Ascending aorta (tissue), 2 donors: Measurements from ENCODE around the gene MARK2. TPM values are rescaled to one million over a fixed set of nuclear protein-coding genes. Genes with fewer than 3 reads are reported as not detected.
"Not testable (repeated sequence)": the region's sequence is repeated elsewhere in the genome, so short reads cannot be mapped to it uniquely, and the experiment has no call there.

Source experiments
- DNase-seq, 2 donors: peaks; one replicate each; pipeline ENCODE4 v3.0.0-alpha.2; 2019; ENCODE audit warnings: low spot score in 2 of 2
- H3K27ac ChIP-seq, 2 donors: fragments of 200-600 bp; sonication (generic); one replicate each; pipeline ENCODE4 v1.5.1; 2016 to 2017; ENCODE audit warnings: mild to moderate bottlenecking in 1 of 2
- H3K27me3 ChIP-seq: fragments of 200-600 bp; sonication (generic); one replicate; pipeline ENCODE4 v1.5.1; 2017
- H3K36me3 ChIP-seq, 2 donors: fragments of 200-600 bp; sonication (generic); one replicate each; pipeline ENCODE4 v1.5.1; 2016
- H3K4me1 ChIP-seq, 2 donors: fragments of 200-600 bp; sonication (generic); one replicate each; pipeline ENCODE4 v1.5.1; 2016 to 2017; ENCODE audit warnings: mild to moderate bottlenecking in 1 of 2
- H3K4me3 ChIP-seq, 2 donors: fragments of 200-600 bp; sonication (generic); one replicate each; pipeline ENCODE4 v1.5.1; 2016 to 2017; ENCODE audit warnings: mild to moderate bottlenecking in 1 of 2
- H3K9me3 ChIP-seq, 2 donors: fragments of 200-600 bp; sonication (generic); one replicate each; pipeline ENCODE4 v1.5.1; 2016
- CTCF ChIP-seq, 3 experiments: fragments of 200-600 bp in 2 of 3; fragments of 450-650 bp in 1 of 3; sonication (generic) in 2 of 3; IDR thresholded peaks; one replicate each; pipeline ENCODE4 v1.5.1; 2016 to 2019; ENCODE audit warnings: antibody characterized with exemption in 3 of 3, mild to moderate bottlenecking in 1 of 3, moderate library complexity in 1 of 3
- intact Hi-C: fragments of 100-400 bp; cut with DNase I; formaldehyde crosslinking; loops from one replicate; pipeline ENCODE4 v1.15.1; 2023
- total RNA-seq: library from RNA; depleted of rRNA; stranded (reverse); fragments of >200 nt; gene quantifications from one replicate; pipeline ENCODE4 v1.1.0, GENCODE V29; 2016

MARK2 gene
- total RNA-seq, 1 donor from 2014 or later, result 45.7 TPM

GRCh38 chr11:63802637-63803414, 36.1 kb upstream of the MARK2 start:
- H3K27ac ChIP-seq, result no peak overlapping the region
- DNase-seq, result no peak
- H3K27me3 ChIP-seq, result no peaks in the 10 kb centered on the region
- no peak for TF ChIP-seq CTCF (IDR thresholded peaks at IDR 0.05)
- no peak overlapping the region for H3K4me3 ChIP-seq
- H3K9me3 ChIP-seq, result no peaks in the 10 kb centered on the region
- no peaks in the 10 kb centered on the region for H3K36me3 ChIP-seq
- intact Hi-C loops, result no loop called here
- H3K4me1 ChIP-seq, result no peaks in the 10 kb centered on the region

- Histone ChIP-seq H3K9me3 (no peaks in the 10 kb centered on the region), H3K4me3 (no peak overlapping the region), H3K4me1 (no peaks in the 10 kb centered on the region), H3K27me3 (no peaks in the 10 kb centered on the region), H3K36me3 (no peaks in the 10 kb centered on the region), H3K27ac (no peak overlapping the region)
- intact Hi-C loops, result no loop called here
- TF ChIP-seq CTCF (IDR thresholded peaks at IDR 0.05), result no peak
- DNase-seq, result no peak
Observed at GRCh38 chr11:63804259-63804658, 34.7 kb upstream of the MARK2 start.

- Histone ChIP-seq H3K4me1 (no peaks in the 10 kb centered on the region), H3K9me3 (no peaks in the 10 kb centered on the region), H3K27ac (peak overlapping the region; percentile 6 to 67), H3K36me3 (no peaks in the 10 kb centered on the region), H3K4me3 (no peak overlapping the region), H3K27me3 (no peaks in the 10 kb centered on the region)
- intact Hi-C loops, result no loop called here
- peak in 1 of 2 donors; percentile 73 for DNase-seq
- TF ChIP-seq CTCF (IDR thresholded peaks at IDR 0.05), result no peak
Observed at GRCh38 chr11:63805844-63806415, 33.0 kb upstream of the MARK2 start.

GRCh38 chr11:63810383-63810782, 28.5 kb upstream of the MARK2 start:
- intact Hi-C loops, result loop anchor here (10.0 kb wide), 1 partner anchor 136 kb away; the partner anchor contains the start of gene ATL3
- not testable (repeated sequence) for H3K4me3 ChIP-seq, H3K27ac ChIP-seq, H3K9me3 ChIP-seq, H3K27me3 ChIP-seq, H3K36me3 ChIP-seq, DNase-seq
- H3K4me1 ChIP-seq, result peaks cover 3 to 15% of the 10 kb centered on the region in 2 donors

GRCh38 chr11:63811522-63811921, 27.4 kb upstream of the MARK2 start:
- no peak overlapping the region for H3K4me3 ChIP-seq
- TF ChIP-seq CTCF (IDR thresholded peaks at IDR 0.05), result no peak
- H3K4me1 ChIP-seq, result peaks cover 3 to 15% of the 10 kb centered on the region in 2 donors
- H3K27me3 ChIP-seq, result no peaks in the 10 kb centered on the region
- H3K9me3 ChIP-seq, result no peaks in the 10 kb centered on the region
- peaks cover 0 to 5% of the 10 kb centered on the region in 2 donors for H3K36me3 ChIP-seq
- intact Hi-C loops, result loop anchor here (10.0 kb wide), 1 partner anchor 137 kb away; the partner anchor contains the start of gene ATL3
- DNase-seq, result no peak
- no peak overlapping the region for H3K27ac ChIP-seq

GRCh38 chr11:63813035-63813562, 25.8 kb upstream of the MARK2 start, which contains the start of gene SPINDOC:
SPINDOC (plus strand) TSS chr11:63813456; CDS start chr11:63813687, 231 bp downstream.
- no peak for TF ChIP-seq CTCF (IDR thresholded peaks at IDR 0.05)
- Histone ChIP-seq H3K36me3 (peaks cover 8 to 13% of the 10 kb centered on the region in 2 donors), H3K4me1 (peaks cover 3 to 15% of the 10 kb centered on the region in 2 donors), H3K9me3 (no peaks in the 10 kb centered on the region), H3K27ac (peak within 1 kb of the TSS; percentile 71 to 80), H3K27me3 (no peaks in the 10 kb centered on the region), H3K4me3 (peak within 1 kb of the TSS; percentile 95)
- intact Hi-C loops, result loop anchor here (1.0 to 10.0 kb wide), 3 partner anchors 25 to 138 kb away; partner anchors contain the start of gene ATL3
- DNase-seq, result peak; percentile 28 to 88
